AG09319 (cell line): ENCODE results near the gene PCDHA8.
"Not testable (repeated sequence)": the region's sequence is repeated elsewhere in the genome, so short reads cannot be mapped to it uniquely, and the experiment has no call there.

Experiments used
- DNase-seq: peaks from one replicate; pipeline ENCODE4 v3.0.0-alpha.2; 2010; ENCODE audit warnings: low read depth; ENCODE audit errors: extremely low read depth
- CTCF ChIP-seq: IDR thresholded peaks from 2 replicates; pipeline ENCODE4 v1.5.1; 2011; ENCODE audit warnings: low read depth, mild to moderate bottlenecking, inconsistent platforms, low read length, moderate library complexity

Gene PCDHA8

GRCh38 chr5:140840978-140841962 lies at the start of gene PCDHA8:
Gene PCDHA8 (plus strand): TSS chr5:140841187. CDS start chr5:140841322, 135 bp downstream.
- DNase-seq = no peak
- TF ChIP-seq CTCF = peak; percentile 26

- DNase-seq = no peak
- no peak; the same call in 1 of the 2 replicates for TF ChIP-seq CTCF
Observed at GRCh38 chr5:140794595-140795258, 46.3 kb upstream of the PCDHA8 start, which contains the start of gene PCDHA2. Gene PCDHA2 (plus strand): TSS chr5:140794852.

GRCh38 chr5:140795259-140795641 lies 45.7 kb upstream of the PCDHA8 start:
- no peak; the same call in 1 of the 2 replicates for TF ChIP-seq CTCF
- no peak for DNase-seq

GRCh38 chr5:140796072-140796717 lies 44.8 kb upstream of the PCDHA8 start:
- DNase-seq = not testable (repeated sequence)

GRCh38 chr5:140796718-140797095 lies 44.3 kb upstream of the PCDHA8 start:
- no peak for DNase-seq
- no peak for TF ChIP-seq CTCF

GRCh38 chr5:140800816-140801493 lies 40.0 kb upstream of the PCDHA8 start, which contains the start of gene PCDHA3:
Gene PCDHA3 (plus strand): TSS chr5:140801057.
- no peak for DNase-seq
- no peak; the same call in 1 of the 2 replicates for TF ChIP-seq CTCF

- DNase-seq = no peak
- no peak for TF ChIP-seq CTCF
Observed at GRCh38 chr5:140801494-140801841, 39.5 kb upstream of the PCDHA8 start.

- DNase-seq = not testable (repeated sequence)
Observed at GRCh38 chr5:140802381-140802780, 38.6 kb upstream of the PCDHA8 start.
